MM.1S (cell line): ENCODE data around the gene TOM1.

Experiments
- DNase-seq: peaks from one replicate; pipeline ENCODE4 v3.0.0-alpha.2; 2015
- H2AFZ ChIP-seq: fragments of 300-600 bp; sonication (generic); 2 replicates; pipeline ENCODE4 v1.6.0; 2016; ENCODE audit warnings: antibody characterized with exemption, low read length
- H3F3A ChIP-seq: fragments of 300-600 bp; sonication (generic); 2 replicates; pipeline ENCODE4 v1.6.1; 2016; ENCODE audit warnings: mild to moderate bottlenecking, antibody characterized with exemption, low read length, moderate library complexity, mixed read lengths; ENCODE audit not compliant: insufficient read depth
- H3K27ac ChIP-seq: fragments of 300-600 bp; sonication (generic); 2 replicates; pipeline ENCODE4 v1.5.1; 2016; ENCODE audit warnings: mild to moderate bottlenecking, low read length
- H3K27me3 ChIP-seq: fragments of 300-600 bp; sonication (generic); replicated peaks from 2 replicates; pipeline ENCODE4 v1.6.0; 2016; ENCODE audit warnings: low read length; ENCODE audit not compliant: insufficient read depth
- H3K36me3 ChIP-seq: fragments of 300-600 bp; sonication (generic); replicated peaks from 2 replicates; pipeline ENCODE4 v1.6.1; 2016; ENCODE audit warnings: mild to moderate bottlenecking, low read length, mixed read lengths; ENCODE audit not compliant: insufficient read depth
- H3K4me1 ChIP-seq: fragments of 300-600 bp; sonication (generic); 2 replicates; pipeline ENCODE4 v1.6.1; 2016; ENCODE audit warnings: low read length, mixed read lengths
- H3K4me2 ChIP-seq: fragments of 300-600 bp; sonication (generic); 2 replicates; pipeline ENCODE4 v1.6.0; 2016; ENCODE audit warnings: low read depth, low read length
- H3K4me3 ChIP-seq: fragments of 300-600 bp; sonication (generic); 2 replicates; pipeline ENCODE4 v1.5.1; 2016; ENCODE audit warnings: low read length, mixed read lengths
- H3K79me2 ChIP-seq: fragments of 300-600 bp; sonication (generic); 2 replicates; pipeline ENCODE4 v1.6.1; 2016; ENCODE audit warnings: mixed run types, low read length, mixed read lengths
- H3K9ac ChIP-seq: fragments of 300-600 bp; sonication (generic); 2 replicates; pipeline ENCODE4 v1.6.1; 2016; ENCODE audit warnings: low read length, mixed read lengths
- H3K9me2 ChIP-seq: fragments of 300-600 bp; sonication (generic); replicated peaks from 2 replicates; pipeline ENCODE4 v1.6.1; 2016; ENCODE audit warnings: mild to moderate bottlenecking, low read length, mixed read lengths; ENCODE audit not compliant: insufficient read depth
- H3K9me3 ChIP-seq: fragments of 300-600 bp; sonication (generic); replicated peaks from 2 replicates; pipeline ENCODE4 v1.6.1; 2016; ENCODE audit warnings: mild to moderate bottlenecking, low read length, mixed read lengths; ENCODE audit not compliant: insufficient read depth
- H4K20me1 ChIP-seq: fragments of 300-600 bp; sonication (generic); 2 replicates; pipeline ENCODE4 v1.6.1; 2016; ENCODE audit warnings: mild to moderate bottlenecking, low read length, moderate library complexity, mixed read lengths; ENCODE audit not compliant: insufficient read depth
- CTCF ChIP-seq: fragments of 300-600 bp; sonication (generic); IDR thresholded peaks from 2 replicates; pipeline ENCODE4 v1.5.1; 2016; ENCODE audit warnings: antibody characterized with exemption, low read length, mixed read lengths
- EZH2 ChIP-seq: fragments of 300-600 bp; sonication (generic); optimal IDR thresholded peaks from 2 replicates; pipeline ENCODE3; 2017; ENCODE audit warnings: low read depth, mild to moderate bottlenecking, antibody characterized with exemption, low read length, mixed read lengths
- EZH2phosphoT487 ChIP-seq: fragments of 300-600 bp; sonication (generic); IDR thresholded peaks from 2 replicates; pipeline ENCODE4 v1.6.1; 2018; ENCODE audit warnings: antibody characterized with exemption, low read length

Gene TOM1

DNA sequence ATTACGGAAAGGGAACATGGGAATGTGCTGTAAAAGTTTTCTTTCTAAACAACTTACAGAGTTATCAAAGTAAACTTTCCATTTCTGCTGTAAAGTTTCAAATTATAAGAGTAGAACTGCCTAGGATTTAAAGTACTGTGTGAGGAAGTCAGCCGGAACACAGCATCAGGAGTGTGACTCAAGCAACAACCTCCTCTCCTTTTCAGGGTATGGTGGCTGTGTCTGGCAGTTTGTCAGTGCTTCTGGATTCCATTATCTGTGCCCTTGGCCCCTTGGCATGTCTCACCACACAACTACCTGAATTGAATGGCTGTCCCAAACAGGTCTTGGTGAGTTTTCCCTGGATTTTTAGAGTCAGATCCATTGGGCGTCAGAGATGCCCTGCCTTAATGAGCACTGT is 6.9 kb upstream of the TOM1 start:
- H2AFZ ChIP-seq: no peak overlapping the region
- H3K4me3 ChIP-seq: no peak overlapping the region
- H3F3A ChIP-seq: no peaks in the 10 kb centered on the region; the same call in 1 of the 2 replicates
- no peak for DNase-seq
- no peaks in the 10 kb centered on the region for H4K20me1 ChIP-seq
- no peaks in the 10 kb centered on the region for H3K36me3 ChIP-seq
- H3K27me3 ChIP-seq: no peaks in the 10 kb centered on the region
- H3K4me1 ChIP-seq: no peaks in the 10 kb centered on the region
- H3K4me2 ChIP-seq: no peak overlapping the region
- no peak overlapping the region for H3K27ac ChIP-seq
- no peaks in the 10 kb centered on the region for H3K9me3 ChIP-seq
- H3K9ac ChIP-seq: no peak overlapping the region
- H3K9me2 ChIP-seq: no peaks in the 10 kb centered on the region
- no peak for TF ChIP-seq EZH2phosphoT487
- TF ChIP-seq EZH2: no peak
- TF ChIP-seq CTCF: no peak
- no peaks in the 10 kb centered on the region for H3K79me2 ChIP-seq

GRCh38 chr22:35296051-35296450 is 3.6 kb upstream of the TOM1 start:
- no peaks in the 10 kb centered on the region for H3K9me2 ChIP-seq
- no peaks in the 10 kb centered on the region for H4K20me1 ChIP-seq
- peaks cover 3% of the 10 kb centered on the region; the same call in 1 of the 2 replicates for H3F3A ChIP-seq
- H2AFZ ChIP-seq: no peak overlapping the region
- no peak for DNase-seq
- H3K27ac ChIP-seq: no peak overlapping the region
- H3K36me3 ChIP-seq: no peaks in the 10 kb centered on the region
- TF ChIP-seq EZH2phosphoT487 (no peak), EZH2 (no peak), CTCF (no peak)
- no peaks in the 10 kb centered on the region for H3K9me3 ChIP-seq
- no peaks in the 10 kb centered on the region for H3K4me1 ChIP-seq
- H3K4me2 ChIP-seq: no peak overlapping the region
- no peak overlapping the region for H3K9ac ChIP-seq
- no peaks in the 10 kb centered on the region for H3K27me3 ChIP-seq
- H3K79me2 ChIP-seq: peaks cover 9% of the 10 kb centered on the region
- no peak overlapping the region for H3K4me3 ChIP-seq

- H3K4me2 ChIP-seq: peak overlapping the region; percentile 74
- H3K9me3 ChIP-seq: no peaks in the 10 kb centered on the region
- H3K4me3 ChIP-seq: peak overlapping the region; percentile 85
- no peaks in the 10 kb centered on the region for H4K20me1 ChIP-seq
- H3K27me3 ChIP-seq: no peaks in the 10 kb centered on the region
- peak overlapping the region; percentile 2; the same call in 1 of the 2 replicates for H2AFZ ChIP-seq
- H3K9me2 ChIP-seq: no peaks in the 10 kb centered on the region
- DNase-seq: peak; percentile 38
- no peak overlapping the region; the same call in 1 of the 2 replicates for H3K27ac ChIP-seq
- peak overlapping the region; percentile 11; the same call in 1 of the 2 replicates for H3K9ac ChIP-seq
- TF ChIP-seq CTCF (no peak; the same call in 1 of the 2 replicates), EZH2 (no peak), EZH2phosphoT487 (no peak)
- H3F3A ChIP-seq: peaks cover 3% of the 10 kb centered on the region; the same call in 1 of the 2 replicates
- peaks cover 34% of the 10 kb centered on the region for H3K79me2 ChIP-seq
- no peaks in the 10 kb centered on the region for H3K4me1 ChIP-seq
- H3K36me3 ChIP-seq: no peaks in the 10 kb centered on the region
These were observed 449 bp upstream of the TOM1 start for GRCh38 chr22:35299217-35299672.
